ENCODE data around the gene HOMER2. TPM values are rescaled to one million over a fixed set of nuclear protein-coding genes. Genes with fewer than 3 reads are reported as not detected.

Gene HOMER2
- total and polyA plus RNA-seq, 2 experiments from 2014 or later, result 10.8 to 23.9 TPM

- DNase-seq (ENCODE audit: low spot score) (no peak), ATAC-seq (no peak)
- no peaks in the 10 kb centered on the region for H3K4me1 ChIP-seq (ENCODE audit: insufficient read depth)
- no peak overlapping the region for H3K27ac ChIP-seq (ENCODE audit: low read depth)
- Mint-ChIP-seq H3K27ac (no peak overlapping the region), H3K9me3 (no peaks in the 10 kb centered on the region), H3K4me1 (no peaks in the 10 kb centered on the region; the same call in 2 of the 3 replicates), H3K4me3 (no peak overlapping the region), H3K36me3 (ENCODE audit: low read depth) (peaks cover 29% of the 10 kb centered on the region), H3K27me3 (ENCODE audit: insufficient read depth, low read depth, poor library complexity) (no peaks in the 10 kb centered on the region)
- H3K4me2 ChIP-seq, result no peak overlapping the region
- no peaks in the 10 kb centered on the region for H3K79me2 ChIP-seq (replicated peaks; ENCODE audit: insufficient read depth)
- no peak overlapping the region for H2AFZ ChIP-seq
- H3K9me2 ChIP-seq (ENCODE audit: insufficient read depth), result no peaks in the 10 kb centered on the region
- no peaks in the 10 kb centered on the region for H3F3A ChIP-seq (replicated peaks; ENCODE audit: low read depth)
- no peak overlapping the region for H3K4me3 ChIP-seq
- H4K20me1 ChIP-seq (replicated peaks; ENCODE audit: insufficient read depth), result no peaks in the 10 kb centered on the region
- TF ChIP-seq ZNF114 (CRISPR knock-in tag; IDR thresholded peaks at IDR 0.05) (no peak), CREB1 (CRISPR knock-in tag; IDR thresholded peaks at IDR 0.05; ENCODE audit: low read depth) (no peak), POLR2AphosphoS5 (IDR thresholded peaks at IDR 0.05; ENCODE audit: low read depth) (no peak), ZNF462 (CRISPR knock-in tag; IDR thresholded peaks at IDR 0.05) (no peak), JUNB (IDR thresholded peaks at IDR 0.05; ENCODE audit: unreplicated experiment) (no peak), EZH2 (IDR thresholded peaks at IDR 0.05; ENCODE audit: low read depth, unreplicated experiment) (no peak), ZNF331 (CRISPR knock-in tag; IDR thresholded peaks at IDR 0.05; ENCODE audit: low read depth) (no peak), EZH2phosphoT487 (IDR thresholded peaks at IDR 0.05; ENCODE audit: unreplicated experiment) (no peak), REST (IDR thresholded peaks at IDR 0.05; ENCODE audit: unreplicated experiment) (no peak), NANOG (IDR thresholded peaks at IDR 0.05; ENCODE audit: borderline replicate concordance) (no peak), STAT1 (IDR thresholded peaks at IDR 0.05; ENCODE audit: unreplicated experiment) (no peak)
- TF ChIP-seq, protein P1, sequence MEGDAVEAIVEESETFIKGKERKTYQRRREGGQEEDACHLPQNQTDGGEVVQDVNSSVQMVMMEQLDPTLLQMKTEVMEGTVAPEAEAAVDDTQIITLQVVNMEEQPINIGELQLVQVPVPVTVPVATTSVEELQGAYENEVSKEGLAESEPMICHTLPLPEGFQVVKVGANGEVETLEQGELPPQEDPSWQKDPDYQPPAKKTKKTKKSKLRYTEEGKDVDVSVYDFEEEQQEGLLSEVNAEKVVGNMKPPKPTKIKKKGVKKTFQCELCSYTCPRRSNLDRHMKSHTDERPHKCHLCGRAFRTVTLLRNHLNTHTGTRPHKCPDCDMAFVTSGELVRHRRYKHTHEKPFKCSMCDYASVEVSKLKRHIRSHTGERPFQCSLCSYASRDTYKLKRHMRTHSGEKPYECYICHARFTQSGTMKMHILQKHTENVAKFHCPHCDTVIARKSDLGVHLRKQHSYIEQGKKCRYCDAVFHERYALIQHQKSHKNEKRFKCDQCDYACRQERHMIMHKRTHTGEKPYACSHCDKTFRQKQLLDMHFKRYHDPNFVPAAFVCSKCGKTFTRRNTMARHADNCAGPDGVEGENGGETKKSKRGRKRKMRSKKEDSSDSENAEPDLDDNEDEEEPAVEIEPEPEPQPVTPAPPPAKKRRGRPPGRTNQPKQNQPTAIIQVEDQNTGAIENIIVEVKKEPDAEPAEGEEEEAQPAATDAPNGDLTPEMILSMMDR (conservative IDR thresholded peaks at IDR 0.05; ENCODE audit: low read depth in 2 of 2), result no peak
- TF ChIP-seq, protein P2, sequence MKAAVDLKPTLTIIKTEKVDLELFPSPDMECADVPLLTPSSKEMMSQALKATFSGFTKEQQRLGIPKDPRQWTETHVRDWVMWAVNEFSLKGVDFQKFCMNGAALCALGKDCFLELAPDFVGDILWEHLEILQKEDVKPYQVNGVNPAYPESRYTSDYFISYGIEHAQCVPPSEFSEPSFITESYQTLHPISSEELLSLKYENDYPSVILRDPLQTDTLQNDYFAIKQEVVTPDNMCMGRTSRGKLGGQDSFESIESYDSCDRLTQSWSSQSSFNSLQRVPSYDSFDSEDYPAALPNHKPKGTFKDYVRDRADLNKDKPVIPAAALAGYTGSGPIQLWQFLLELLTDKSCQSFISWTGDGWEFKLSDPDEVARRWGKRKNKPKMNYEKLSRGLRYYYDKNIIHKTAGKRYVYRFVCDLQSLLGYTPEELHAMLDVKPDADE (IDR thresholded peaks at IDR 0.05), result no peak
- H3K36me3 ChIP-seq (ENCODE audit: insufficient read depth), result peaks cover 5% of the 10 kb centered on the region; the same call in 1 of the 2 replicates
- H3K27me3 ChIP-seq (ENCODE audit: insufficient read depth), result no peaks in the 10 kb centered on the region
Observed at GRCh38 chr15:82835391-82835917, 117.1 kb downstream of the HOMER2 start.

All from GM23338 (cell line).